NCI-H2171 treated with DMSO at 0.1 percent for 48 hours (cell line): ENCODE data around the gene NSDHL.
A peak's percentile ranks its signal among the peaks of the same experiment; 100 is the strongest.

Experiments
- DNase-seq: peaks from one replicate; lab custom pipeline; 2025; lab: John Stamatoyannopoulos, UW

NSDHL gene

GRCh38 chrX:152844256-152844655 is 13.4 kb downstream of the NSDHL start:
- no peak for DNase-seq

- no peak for DNase-seq
Measured at GRCh38 chrX:152845618-152846240, 14.9 kb downstream of the NSDHL start.

GRCh38 chrX:152847281-152847680 is 16.4 kb downstream of the NSDHL start:
- DNase-seq, result no peak

- no peak for DNase-seq
Measured at GRCh38 chrX:152850465-152850864, 19.6 kb downstream of the NSDHL start.

- no peak for DNase-seq
Measured at GRCh38 chrX:152853986-152854385, 23.1 kb downstream of the NSDHL start.

GRCh38 chrX:152861116-152861515 is 30.3 kb downstream of the NSDHL start:
- peak; percentile 52 for DNase-seq

- DNase-seq, result no peak
Measured at GRCh38 chrX:152861826-152862225, 31.0 kb downstream of the NSDHL start.

- no peak for DNase-seq
Measured at GRCh38 chrX:152865232-152865920, 34.5 kb downstream of the NSDHL start.

GRCh38 chrX:152866386-152866785 is 35.5 kb downstream of the NSDHL start:
- no peak for DNase-seq

- DNase-seq, result no peak
Measured at GRCh38 chrX:152869972-152870371, 39.1 kb downstream of the NSDHL start.

GRCh38 chrX:152871260-152871659 is 40.4 kb downstream of the NSDHL start:
- DNase-seq, result no peak

- DNase-seq, result no peak
Measured at GRCh38 chrX:152872522-152872921, 41.7 kb downstream of the NSDHL start.

- DNase-seq, result no peak
Measured at GRCh38 chrX:152873361-152873760, 42.5 kb downstream of the NSDHL start.

GRCh38 chrX:152876931-152877840 is 46.3 kb downstream of the NSDHL start:
- DNase-seq, result no peak

GRCh38 chrX:152878976-152879755 is 48.3 kb downstream of the NSDHL start:
- no peak for DNase-seq

GRCh38 chrX:152881289-152881688 is 50.4 kb downstream of the NSDHL start:
- no peak for DNase-seq

GRCh38 chrX:152884171-152884570 is 53.3 kb downstream of the NSDHL start:
- no peak for DNase-seq

- no peak for DNase-seq
Measured at GRCh38 chrX:152886716-152887115, 55.9 kb downstream of the NSDHL start.

GRCh38 chrX:152892499-152892898 is 61.6 kb downstream of the NSDHL start:
- DNase-seq, result no peak

- no peak for DNase-seq
Measured at GRCh38 chrX:152892999-152893891, 62.4 kb downstream of the NSDHL start.
